WTC11 (cell line): Measurements from ENCODE around the gene CACNA2D3. TPM values are rescaled to one million over a fixed set of nuclear protein-coding genes. Genes with fewer than 3 reads are reported as not detected.

ENCODE experiments used
- ATAC-seq: fragments of 200-7000 bp; cut with Tn5 transposase; 2 replicates; pipeline ENCODE4 v1.10.0; 2021; ENCODE audit warnings: mild to moderate bottlenecking, moderate library complexity
- CTCF ChIA-PET: fragments of 300-600 bp; sonication (Branson Sonifier 250); formaldehyde crosslinking; loops from one replicate; lab custom pipeline; 2021; ENCODE audit warnings: antibody characterized with exemption; lab: Charles Lee
- POLR2A ChIA-PET: fragments of 350-600 bp; sonication (Branson Sonifier 250); formaldehyde crosslinking; loops from one replicate; lab custom pipeline; 2021; ENCODE audit warnings: antibody characterized with exemption; lab: Charles Lee
- DNase-seq: peaks from one replicate; pipeline ENCODE4 v3.0.0; 2021; ENCODE audit warnings: low spot score
- H3K27ac Mint-ChIP-seq: 2 replicates; pipeline ENCODE4 v1.8.0; 2021; ENCODE audit warnings: mixed read lengths
- H3K27me3 Mint-ChIP-seq: 2 replicates; pipeline ENCODE4 v1.8.0; 2021; ENCODE audit warnings: low read depth, mild to moderate bottlenecking, moderate library complexity, mixed read lengths
- H3K36me3 Mint-ChIP-seq: 2 replicates; pipeline ENCODE4 v1.8.0; 2021; ENCODE audit warnings: mixed read lengths
- H3K4me1 Mint-ChIP-seq: 2 replicates; pipeline ENCODE4 v1.8.0; 2022; ENCODE audit warnings: mixed read lengths
- H3K4me3 Mint-ChIP-seq: 2 replicates; pipeline ENCODE4 v1.8.0; 2021; ENCODE audit warnings: mild to moderate bottlenecking, moderate library complexity, mixed read lengths
- H3K9me3 Mint-ChIP-seq: 2 replicates; pipeline ENCODE4 v1.8.0; 2021; ENCODE audit warnings: mixed read lengths
- AFF4 ChIP-seq: sonication (generic); formaldehyde crosslinking; IDR thresholded peaks from 2 replicates; pipeline ENCODE4 v1.8.1; 2023; ENCODE audit warnings: mild to moderate bottlenecking, missing genetic modification reagents, borderline replicate concordance
- AR ChIP-seq: fragments of 250-450 bp; sonication (Bioruptor Pico); IDR thresholded peaks from 2 replicates; pipeline ENCODE4 v1.9.0; 2021; ENCODE audit warnings: mild to moderate bottlenecking
- ATF3 ChIP-seq: sonication (generic); formaldehyde crosslinking; conservative IDR thresholded peaks from 2 replicates; pipeline ENCODE4 v1.8.1; 2022; ENCODE audit warnings: mild to moderate bottlenecking, missing genetic modification reagents
- CBFB ChIP-seq: sonication (generic); formaldehyde crosslinking; IDR thresholded peaks from 2 replicates; pipeline ENCODE4 v1.8.1; 2022; ENCODE audit warnings: mild to moderate bottlenecking, low read depth, missing genetic modification reagents
- CDX4 ChIP-seq: fragments of 250-450 bp; sonication (Bioruptor Pico); IDR thresholded peaks from 2 replicates; pipeline ENCODE4 v1.9.0; 2021; ENCODE audit warnings: moderate library complexity, mild to moderate bottlenecking, inconsistent platforms, borderline replicate concordance
- CTCF ChIP-seq: fragments of 200-600 bp; IDR thresholded peaks from 2 replicates; pipeline ENCODE4 v1.8.0; 2022; ENCODE audit warnings: antibody characterized with exemption
- E2F5 ChIP-seq: sonication (generic); formaldehyde crosslinking; IDR thresholded peaks from 2 replicates; pipeline ENCODE4 v1.8.1; 2022; ENCODE audit warnings: mild to moderate bottlenecking, moderate library complexity, missing genetic modification reagents
- ELF4 ChIP-seq: sonication (generic); formaldehyde crosslinking; IDR thresholded peaks from 2 replicates; pipeline ENCODE4 v1.8.1; 2022; ENCODE audit warnings: low read depth, mild to moderate bottlenecking, moderate library complexity, missing genetic modification reagents
- IRF2 ChIP-seq: sonication (generic); formaldehyde crosslinking; IDR thresholded peaks from 2 replicates; pipeline ENCODE4 v1.8.0; 2022; ENCODE audit warnings: low read depth, missing genetic modification reagents, borderline replicate concordance
- JAZF1 ChIP-seq: fragments of 250-450 bp; sonication (Bioruptor Pico); IDR thresholded peaks from 2 replicates; pipeline ENCODE4 v1.9.0; 2021; ENCODE audit warnings: moderate library complexity, mild to moderate bottlenecking, inconsistent platforms
- JUN ChIP-seq: sonication (generic); formaldehyde crosslinking; IDR thresholded peaks from 2 replicates; pipeline ENCODE4 v1.8.0; 2023; ENCODE audit warnings: mild to moderate bottlenecking, missing genetic modification reagents
- OVOL2 ChIP-seq: fragments of 250-450 bp; sonication (Bioruptor Pico); IDR thresholded peaks from 2 replicates; pipeline ENCODE4 v1.9.0; 2021; ENCODE audit warnings: mild to moderate bottlenecking, borderline replicate concordance
- PREB ChIP-seq: sonication (generic); formaldehyde crosslinking; IDR thresholded peaks from 2 replicates; pipeline ENCODE4 v1.8.1; 2022; ENCODE audit warnings: mild to moderate bottlenecking, missing genetic modification reagents, moderate library complexity, borderline replicate concordance
- ZBTB43 ChIP-seq: sonication (generic); formaldehyde crosslinking; IDR thresholded peaks from 2 replicates; pipeline ENCODE4 v1.8.1; 2023; ENCODE audit warnings: mild to moderate bottlenecking, missing genetic modification reagents
- ZNF425 ChIP-seq: fragments of 250-450 bp; sonication (Bioruptor Pico); conservative IDR thresholded peaks from 2 replicates; pipeline ENCODE4 v1.9.0; 2021; ENCODE audit warnings: mild to moderate bottlenecking
- total RNA-seq: library from RNA; stranded (reverse); gene quantifications from 3 replicates; pipeline ENCODE4 v1.2.3, GENCODE V29; 2021

Gene CACNA2D3
- total RNA-seq, 1 experiment from 2014 or later: 5.0 TPM

- TF ChIP-seq CDX4 (no peak), ATF3 (CRISPR knock-in tag) (no peak), E2F5 (CRISPR knock-in tag) (no peak)
- TF ChIP-seq, all 79 proteins: peak for 0
- ChIA-PET CTCF (no interaction called here), POLR2A (no interaction called here)
- H3K4me3 Mint-ChIP-seq: no peak overlapping the region
- H3K36me3 Mint-ChIP-seq: no peaks in the 10 kb centered on the region
- no peak overlapping the region for H3K27ac Mint-ChIP-seq
- DNase-seq (no peak), ATAC-seq (no peak)
- H3K4me1 Mint-ChIP-seq: peaks cover 10% of the 10 kb centered on the region
- H3K9me3 Mint-ChIP-seq: no peaks in the 10 kb centered on the region
- no peaks in the 10 kb centered on the region for H3K27me3 Mint-ChIP-seq
Measured at GRCh38 chr3:54326951-54327350, 204.6 kb downstream of the CACNA2D3 start.

GRCh38 chr3:54331341-54331740 is 209.0 kb downstream of the CACNA2D3 start:
- Mint-ChIP-seq H3K27ac (no peak overlapping the region), H3K4me3 (no peak overlapping the region), H3K4me1 (peaks cover 3% of the 10 kb centered on the region; the same call in 1 of the 2 replicates), H3K27me3 (no peaks in the 10 kb centered on the region), H3K36me3 (no peaks in the 10 kb centered on the region), H3K9me3 (no peaks in the 10 kb centered on the region)
- ATAC-seq (no peak), DNase-seq (no peak)
- ChIA-PET CTCF (interaction anchor here (1.1 kb wide), 1 partner anchor 10 kb away, joined by 3 read pairs; no protein-coding TSS in a partner anchor), POLR2A (no interaction called here)
- TF ChIP-seq JAZF1 (CRISPR knock-in tag) (no peak), ZBTB43 (CRISPR knock-in tag) (no peak), JUN (CRISPR knock-in tag) (no peak), PREB (no peak), ELF4 (CRISPR knock-in tag) (no peak), OVOL2 (CRISPR knock-in tag) (no peak), AR (CRISPR knock-in tag) (no peak), IRF2 (CRISPR knock-in tag) (no peak), AFF4 (no peak), ZNF425 (CRISPR knock-in tag) (no peak), CBFB (CRISPR knock-in tag) (no peak), CTCF (no peak)
